Stimulated activated CD8-positive, alpha-beta memory T cell treated with anti-CD3 and anti-CD28 coated beads, Interleukin-15, amount 100 ng/mL, for 24 hours (primary cell): ENCODE measurements around the gene LRFN2.

Experiments used
- DNase-seq: peaks from one replicate; pipeline ENCODE4 v3.0.0-alpha.2; 2020; ENCODE audit warnings: low read depth

Gene LRFN2

GRCh38 chr6:40377173-40377806 is 209.9 kb downstream of the LRFN2 start:
- DNase-seq = no peak

GRCh38 chr6:40376113-40376650 is 211.0 kb downstream of the LRFN2 start:
- no peak for DNase-seq

DNA sequence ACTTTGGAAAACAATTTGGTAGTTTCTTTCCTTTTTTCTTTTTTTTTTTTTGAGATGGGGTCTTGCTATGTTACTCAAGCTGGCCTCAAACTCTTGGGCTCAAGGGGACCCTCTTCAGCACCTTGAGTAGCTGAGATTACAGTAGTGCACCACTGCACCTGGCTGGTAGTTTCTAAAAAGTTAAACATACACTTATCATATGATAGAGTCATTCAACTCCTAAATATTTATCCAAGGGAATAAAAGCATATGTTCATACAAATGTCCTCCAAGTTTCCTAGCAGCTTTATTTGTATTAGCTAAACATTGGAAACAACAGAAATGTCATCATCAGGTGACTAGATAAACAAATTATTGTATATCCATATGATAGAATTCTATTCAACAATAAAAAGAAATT is 213.9 kb downstream of the LRFN2 start:
- DNase-seq = no peak

DNA sequence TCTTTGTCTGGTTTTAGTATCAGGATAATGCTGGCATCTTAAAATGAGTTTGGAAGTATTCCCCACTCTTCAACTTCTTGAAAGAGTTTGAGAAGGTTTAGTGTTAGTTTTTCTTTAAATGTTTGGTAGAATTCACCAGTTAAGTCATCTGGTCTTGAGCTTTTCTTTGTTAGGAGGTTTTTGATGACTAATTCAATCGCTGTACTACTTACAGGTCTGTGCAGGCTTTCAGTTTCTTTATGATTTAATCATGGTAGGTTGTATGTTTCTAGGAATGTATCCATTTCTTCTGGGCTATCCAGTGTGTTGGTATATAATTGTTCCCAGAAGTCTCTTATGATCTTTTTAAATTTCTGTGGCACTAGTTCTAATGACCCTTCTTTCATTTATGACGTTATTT is 215.5 kb downstream of the LRFN2 start:
- no peak for DNase-seq

DNA sequence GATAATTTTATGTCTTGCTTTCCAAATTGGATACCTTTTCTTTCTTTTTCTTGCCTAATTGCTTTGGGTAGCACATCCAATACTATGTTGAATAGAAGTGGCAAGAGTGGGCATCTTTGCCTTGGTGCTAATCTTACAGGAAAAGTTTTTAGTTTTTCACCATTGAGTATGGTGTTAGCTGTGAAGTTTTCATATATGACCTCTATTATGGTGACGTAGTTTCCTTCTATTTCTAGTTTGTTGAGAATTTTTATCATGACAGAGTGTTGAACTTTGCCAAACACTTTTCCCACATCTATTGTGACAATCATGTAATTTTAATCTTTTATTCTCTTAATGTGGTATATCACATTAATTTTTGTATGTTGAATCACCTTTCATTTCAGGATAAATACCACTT is 216.1 kb downstream of the LRFN2 start:
- no peak for DNase-seq

DNA sequence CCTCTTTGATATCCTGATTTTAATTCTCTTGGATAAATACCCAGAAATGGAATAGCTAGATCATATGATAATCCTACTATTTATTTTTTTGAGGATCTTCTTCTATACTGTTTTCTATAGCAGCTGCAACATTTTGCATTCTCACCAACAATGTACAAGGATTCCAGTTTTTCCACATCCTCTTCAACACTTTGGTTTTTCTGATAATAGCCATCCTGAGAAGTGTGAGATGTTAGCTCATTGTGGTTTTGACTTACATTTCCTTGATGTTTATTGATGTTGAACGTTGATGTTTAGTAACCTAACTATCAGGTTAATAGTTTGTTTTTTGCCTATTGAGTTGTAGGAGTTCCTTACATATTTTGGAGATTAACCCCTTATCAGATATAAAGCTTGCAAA is 217.3 kb downstream of the LRFN2 start:
- DNase-seq = no peak

GRCh38 chr6:40369042-40369441 is 218.1 kb downstream of the LRFN2 start:
- DNase-seq = no peak

DNA sequence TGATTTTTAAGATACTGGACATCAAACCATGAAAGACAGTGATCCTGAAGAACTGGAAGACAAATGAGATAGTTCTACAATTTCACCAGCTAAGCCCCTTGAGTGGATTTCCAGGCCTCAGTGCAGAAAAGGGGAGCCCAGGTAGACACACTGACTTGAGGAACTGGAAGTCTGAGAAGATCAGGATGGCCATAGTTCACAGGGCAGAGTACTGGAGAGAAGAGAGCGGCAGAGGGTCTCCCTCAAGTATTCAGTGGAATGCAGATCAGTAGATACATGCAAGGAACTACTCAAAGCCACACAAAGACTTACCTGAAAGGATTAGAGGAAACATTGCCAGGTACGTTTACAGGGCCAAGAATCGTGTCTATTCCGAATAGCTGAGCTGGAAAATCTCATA is 224.3 kb downstream of the LRFN2 start:
- DNase-seq = no peak

- DNase-seq = no peak
Measured at GRCh38 chr6:40359808-40360207, 227.4 kb downstream of the LRFN2 start.

DNA sequence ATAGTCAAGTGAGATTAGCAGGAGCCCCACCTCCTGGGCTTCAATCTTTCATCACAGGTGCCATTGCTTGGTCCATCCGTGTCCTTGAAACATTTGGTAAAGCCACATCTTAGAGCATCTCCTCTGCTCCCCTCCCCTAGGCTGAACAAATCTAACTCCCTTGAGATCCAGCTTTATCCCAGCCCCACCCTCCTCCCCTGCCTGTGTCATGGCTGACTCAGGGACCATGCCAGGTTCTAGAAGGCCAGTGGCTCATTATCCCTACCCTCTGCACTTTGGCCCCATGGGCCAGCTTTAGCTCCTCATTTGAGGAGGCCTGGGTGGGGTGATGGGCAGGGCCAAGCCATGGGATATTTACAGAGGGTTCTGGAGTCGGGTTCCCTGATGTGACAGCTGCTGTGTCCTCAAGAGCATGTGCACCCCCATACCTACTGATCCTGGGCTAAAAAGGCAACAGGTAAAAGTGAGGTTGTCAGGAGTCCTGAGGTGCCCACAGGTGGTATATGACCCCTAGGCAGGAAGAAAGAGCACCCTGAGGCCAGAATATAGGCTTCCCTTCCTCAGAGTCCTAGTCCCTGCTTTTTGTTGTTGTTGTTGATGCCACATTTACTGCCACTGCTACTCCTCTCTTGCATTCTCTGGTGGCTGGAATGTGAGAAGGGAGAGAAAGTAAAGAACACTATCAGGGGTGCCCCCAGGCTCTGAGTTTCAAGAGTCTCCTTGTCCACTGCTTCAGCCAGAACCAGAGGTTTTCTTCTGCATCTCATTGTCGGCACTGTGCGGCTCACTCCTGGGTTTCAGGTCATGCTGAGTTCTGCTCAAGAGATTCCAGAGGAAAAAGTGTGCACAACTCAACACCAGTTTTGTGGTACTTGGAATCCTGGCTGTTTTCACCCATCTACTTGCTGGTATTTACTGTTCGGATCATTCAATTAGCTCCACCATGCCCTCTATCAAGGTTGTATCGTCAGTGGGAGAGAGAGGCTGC is 228.4 kb downstream of the LRFN2 start:
- DNase-seq = no peak

- DNase-seq = no peak
Measured at GRCh38 chr6:40356242-40356910, 230.8 kb downstream of the LRFN2 start.

DNA sequence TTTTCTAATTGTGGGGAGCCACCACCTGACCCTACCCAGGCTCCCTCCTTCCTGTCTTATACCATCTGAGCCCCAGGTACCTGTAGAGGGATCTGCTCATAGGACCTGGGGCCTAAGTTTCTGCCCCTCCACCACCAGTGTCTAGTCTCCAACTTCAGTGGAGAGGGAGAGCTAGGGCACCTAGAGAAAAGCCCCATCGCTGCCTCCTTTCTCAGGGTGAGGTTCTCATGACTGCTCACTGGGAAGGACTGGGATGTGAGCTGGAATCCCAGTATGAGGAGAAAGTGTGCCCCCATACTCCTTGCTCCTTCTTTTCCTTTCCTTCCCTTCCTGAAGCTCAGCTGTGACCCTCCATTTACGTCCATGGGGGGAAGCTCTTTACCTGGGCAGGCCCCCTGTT is 231.6 kb downstream of the LRFN2 start:
- no peak for DNase-seq

DNA sequence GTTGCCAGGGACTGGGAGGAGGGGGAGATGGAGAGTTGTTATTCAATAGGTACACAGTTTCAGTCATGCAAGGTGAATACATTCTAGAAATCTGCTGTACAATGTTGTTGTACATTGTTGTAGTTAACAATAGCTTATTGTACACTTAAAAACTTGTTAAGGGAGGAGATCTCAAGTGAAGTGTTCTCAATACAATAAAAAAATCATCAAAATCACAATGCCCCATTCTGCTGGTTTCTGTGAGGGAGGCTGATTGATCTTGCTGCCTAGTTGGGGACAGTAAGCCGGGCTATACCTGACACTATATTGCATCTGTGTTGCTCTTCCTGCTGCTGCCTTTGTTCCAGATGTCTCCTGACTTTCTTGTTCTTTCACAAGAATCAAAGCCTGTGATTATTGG is 232.1 kb downstream of the LRFN2 start:
- no peak for DNase-seq

DNA sequence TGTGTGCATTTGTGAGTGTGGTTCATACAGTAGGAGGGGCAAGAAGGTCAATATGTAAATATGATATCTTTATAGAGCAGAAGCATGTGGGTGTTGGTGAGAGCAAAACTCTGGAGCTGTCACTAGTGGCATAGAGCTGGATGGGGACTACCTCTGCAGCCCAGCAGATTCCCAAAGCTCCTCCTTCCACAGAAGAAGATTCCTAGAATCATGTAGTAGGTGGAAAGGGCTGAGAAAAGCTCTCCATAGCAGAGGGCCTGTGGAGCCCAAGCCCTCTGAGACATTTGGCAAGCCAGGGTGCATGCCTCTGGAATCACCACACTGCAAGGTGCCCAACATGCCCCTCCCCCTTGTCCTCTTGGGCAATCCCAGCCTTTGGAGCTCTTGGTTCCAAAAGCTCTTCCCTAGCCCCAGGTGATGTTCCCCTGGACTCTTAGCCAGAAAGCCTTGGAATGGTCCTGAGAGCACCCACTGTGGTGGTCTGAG is 233.2 kb downstream of the LRFN2 start:
- DNase-seq = no peak

DNA sequence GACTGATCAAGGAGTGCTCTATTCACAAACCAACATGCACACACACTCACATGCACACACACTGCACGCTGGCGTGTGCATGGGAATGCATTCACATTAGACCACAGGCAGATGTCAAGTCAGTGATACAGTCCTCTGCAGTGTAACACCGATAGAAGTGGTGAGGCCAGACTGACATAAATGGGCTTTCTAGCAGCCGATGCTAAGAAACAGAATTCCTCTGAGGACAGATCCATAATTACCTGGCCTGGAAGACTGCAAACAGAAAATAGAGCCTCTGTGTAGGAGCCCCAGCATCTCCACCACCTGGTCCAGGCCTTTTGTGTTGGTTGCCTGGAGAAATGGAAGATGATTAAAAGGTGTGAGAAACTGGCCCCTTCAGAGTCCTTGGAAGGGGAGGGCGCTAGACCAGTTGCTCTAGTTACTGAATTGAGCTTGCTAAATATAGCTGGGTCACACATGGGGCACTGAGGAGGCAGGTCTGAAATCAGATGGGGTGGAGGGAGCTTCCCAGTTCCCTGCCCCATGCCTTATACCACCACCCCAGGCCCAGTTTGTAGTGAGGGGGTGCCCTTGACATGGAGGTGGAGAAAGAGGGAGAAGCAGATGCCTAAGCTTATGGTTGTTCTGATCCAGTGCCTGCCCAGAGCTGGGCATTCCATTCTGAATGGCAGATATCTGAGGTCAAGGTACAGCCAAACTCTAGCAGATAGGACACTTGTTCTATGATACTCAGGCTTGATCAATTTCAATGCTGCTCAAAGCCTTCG is 233.8 kb downstream of the LRFN2 start:
- DNase-seq = no peak

DNA sequence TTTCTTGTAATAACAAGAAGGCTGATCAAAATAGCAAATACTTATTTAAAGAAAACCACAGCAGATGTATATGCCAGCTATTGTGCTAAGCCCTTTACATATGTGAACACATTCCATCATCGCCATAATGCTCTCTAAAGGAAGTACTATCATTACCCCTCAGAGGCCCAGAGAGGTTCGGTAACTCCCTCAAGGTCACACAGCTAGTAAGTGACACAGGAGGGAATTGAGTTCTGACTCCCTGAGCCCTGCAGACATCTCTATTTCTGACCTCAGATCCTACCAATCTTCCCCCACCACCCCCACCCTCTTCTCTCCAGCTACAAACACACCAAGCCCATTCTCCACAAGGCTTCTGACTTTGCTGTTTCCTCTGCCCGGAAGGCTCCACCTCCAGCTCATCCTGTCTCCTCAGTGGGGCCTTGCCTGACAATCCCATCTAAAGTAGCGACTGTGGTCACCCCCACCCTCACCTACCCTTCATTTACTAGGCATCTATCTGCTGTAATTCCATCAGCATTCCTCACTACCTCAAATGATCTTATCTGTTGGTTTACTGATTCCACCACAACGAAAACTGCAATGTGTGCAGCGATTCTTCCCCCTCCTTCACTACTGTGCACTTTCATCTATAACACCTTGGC is 234.5 kb downstream of the LRFN2 start:
- no peak for DNase-seq

GRCh38 chr6:40352006-40352405 is 235.2 kb downstream of the LRFN2 start:
- DNase-seq = no peak

DNA sequence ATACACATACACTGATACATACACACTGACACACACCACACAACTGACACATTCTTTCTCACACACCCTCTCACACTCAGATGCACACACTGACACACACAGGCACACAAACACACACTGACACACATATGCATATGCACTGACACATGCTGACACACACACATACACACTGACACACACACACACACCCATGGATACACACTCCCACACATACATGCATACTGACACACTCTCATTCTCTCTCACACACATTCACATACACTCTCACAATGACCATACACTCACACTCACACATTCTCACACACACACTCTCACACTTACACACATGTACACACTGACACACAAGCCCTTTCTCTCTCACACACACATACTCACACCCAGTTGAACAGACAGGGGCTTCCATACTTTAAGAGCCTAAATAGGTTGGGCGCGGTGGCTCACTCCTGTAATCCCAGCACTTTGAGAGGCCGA is 236.4 kb downstream of the LRFN2 start:
- DNase-seq = no peak

DNA sequence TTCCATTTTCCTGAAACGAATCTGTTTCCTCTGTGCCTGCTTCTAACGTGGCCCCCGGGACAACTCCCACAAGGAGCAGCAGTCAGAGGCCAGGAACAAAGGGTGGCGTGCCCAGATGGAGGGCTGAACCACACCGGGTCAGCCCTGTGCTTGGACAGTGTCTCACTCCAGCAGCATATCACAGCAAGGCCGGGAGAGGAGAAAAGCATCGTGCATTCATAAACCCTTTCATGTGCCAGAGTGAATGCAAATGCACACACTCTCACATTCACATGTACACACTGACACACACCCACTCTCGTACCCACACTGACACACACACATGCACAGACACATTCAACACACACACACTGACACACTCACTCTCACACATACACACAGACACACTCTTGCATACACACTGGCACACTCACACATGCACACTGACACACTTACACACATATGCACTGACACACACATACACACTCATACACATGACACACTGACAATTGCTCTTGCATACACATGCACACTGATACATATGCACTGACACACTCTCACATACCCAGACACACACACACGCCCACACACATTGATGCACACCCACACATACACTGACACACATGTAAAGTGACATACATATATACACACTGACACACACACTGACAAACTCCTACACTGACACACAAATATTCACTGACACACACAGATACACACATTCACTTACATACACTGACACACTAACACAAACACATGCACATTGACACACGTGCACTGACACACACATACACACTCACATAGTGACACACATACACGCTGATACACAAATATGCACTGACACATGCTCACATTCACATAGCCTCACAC is 237.0 kb downstream of the LRFN2 start:
- no peak for DNase-seq
